ENCODE data around the gene UPF2. TPM values are rescaled to one million over a fixed set of nuclear protein-coding genes. Genes with fewer than 3 reads are reported as not detected.

Gene UPF2
- total RNA-seq, 1 experiment from 2014 or later: 9.7 TPM

DNA sequence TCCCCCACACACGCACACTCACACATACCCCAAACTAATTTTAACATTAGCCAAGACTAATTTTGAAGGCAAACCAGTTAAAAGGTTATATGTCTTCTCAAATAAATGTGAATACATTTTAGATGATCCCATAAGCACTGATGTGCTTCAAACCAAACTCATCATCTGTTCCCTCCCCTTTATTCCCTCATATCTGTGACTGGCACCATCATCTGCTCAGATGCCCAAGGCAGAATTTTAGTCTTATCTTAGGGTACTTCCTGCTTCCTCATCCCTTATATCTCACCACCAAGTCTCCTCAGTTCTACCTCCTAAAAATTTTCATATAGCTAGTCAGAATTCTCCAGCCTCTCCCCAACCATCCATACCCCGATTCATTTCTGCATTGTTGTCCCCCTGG is 80.4 kb downstream of the UPF2 start:
- no peak for DNase-seq (ENCODE audit: extremely low read depth, low read depth)

DNA sequence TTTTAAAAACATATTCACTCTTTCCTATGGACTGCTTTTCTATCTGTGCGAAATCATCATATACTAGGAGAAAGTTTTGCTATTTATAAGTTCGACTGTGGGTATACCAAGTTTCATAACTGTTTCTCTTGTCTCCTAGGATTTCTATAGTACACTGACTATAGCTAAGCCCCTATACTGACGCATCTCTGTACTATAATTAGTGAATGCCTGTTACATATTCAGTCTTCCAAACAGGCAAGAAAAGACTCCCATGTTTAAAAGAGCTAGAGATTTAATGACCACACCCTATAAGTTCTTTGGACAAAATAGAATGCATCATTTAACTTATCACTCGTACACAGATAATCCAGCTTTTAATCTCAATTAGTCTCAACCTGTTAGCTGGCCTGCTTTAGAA is 80.8 kb downstream of the UPF2 start:
- DNase-seq (ENCODE audit: extremely low read depth, low read depth): no peak

- no peak for DNase-seq (ENCODE audit: extremely low read depth, low read depth)
Measured at GRCh38 chr10:11959966-11960365, 82.6 kb downstream of the UPF2 start.

- DNase-seq (ENCODE audit: extremely low read depth, low read depth): no peak
Measured at GRCh38 chr10:11958956-11959355, 83.7 kb downstream of the UPF2 start.

- no peak for DNase-seq (ENCODE audit: extremely low read depth, low read depth)
Measured at GRCh38 chr10:11951695-11952094, 90.9 kb downstream of the UPF2 start.

GRCh38 chr10:11950325-11951018 is 92.1 kb downstream of the UPF2 start:
- no peak for DNase-seq (ENCODE audit: extremely low read depth, low read depth)

- DNase-seq (ENCODE audit: extremely low read depth, low read depth): no peak
Measured at GRCh38 chr10:11949152-11949551, 93.5 kb downstream of the UPF2 start.

DNA sequence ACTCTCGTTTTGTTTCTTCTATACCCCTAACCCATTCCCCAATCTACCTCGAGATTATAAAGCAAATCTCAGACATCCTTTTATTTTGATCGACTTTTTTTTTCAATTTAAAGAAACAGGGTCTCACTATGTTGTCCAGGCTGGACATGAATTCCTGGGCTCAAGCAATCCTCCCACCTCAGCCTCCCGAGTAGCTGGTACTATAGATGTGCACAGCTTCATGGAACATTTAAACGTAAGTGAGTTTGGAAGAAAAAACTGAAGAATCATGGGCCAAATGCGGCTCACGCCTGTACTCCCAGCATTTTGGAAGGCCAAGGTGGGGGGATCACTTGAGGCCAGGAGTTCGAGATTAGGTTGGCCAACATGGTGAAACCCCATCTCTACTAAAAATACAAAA is 96.0 kb downstream of the UPF2 start:
- DNase-seq (ENCODE audit: extremely low read depth, low read depth): no peak

DNA sequence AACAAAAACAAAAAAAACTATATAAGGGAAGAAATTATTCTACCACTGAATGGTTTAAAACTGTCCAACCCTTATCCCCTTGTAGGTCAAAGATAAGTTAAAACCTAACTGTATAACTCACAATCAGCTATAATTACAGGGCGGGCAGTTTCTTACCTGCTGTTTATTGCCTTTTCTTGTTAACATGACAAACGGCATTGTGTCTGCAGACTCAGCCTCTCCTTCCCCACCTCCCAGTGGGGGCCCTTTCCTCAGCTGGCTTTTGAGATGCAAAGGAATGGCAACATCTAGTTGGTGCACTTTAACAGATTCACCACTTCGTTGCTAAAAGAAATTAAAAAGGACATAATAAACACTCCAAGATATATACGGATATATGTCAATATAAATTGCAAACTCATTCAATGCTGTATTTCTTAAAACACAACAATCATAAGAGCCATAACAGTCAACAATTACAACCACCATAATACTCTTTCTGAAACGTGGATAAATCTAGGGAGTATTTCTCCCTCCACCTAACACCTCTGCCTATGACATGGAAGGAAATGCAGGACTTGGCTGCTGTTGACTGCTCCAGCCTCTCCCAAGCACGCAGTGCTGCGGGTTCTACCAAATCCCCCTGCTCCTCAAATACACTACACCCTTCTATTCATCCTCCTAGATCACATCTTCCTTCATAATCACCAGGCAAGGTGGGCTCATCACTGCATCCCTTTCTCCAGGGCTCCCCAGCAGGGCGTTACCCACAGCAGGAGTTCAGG is 106.0 kb downstream of the UPF2 start:
- no peak for DNase-seq (ENCODE audit: extremely low read depth, low read depth)

DNA sequence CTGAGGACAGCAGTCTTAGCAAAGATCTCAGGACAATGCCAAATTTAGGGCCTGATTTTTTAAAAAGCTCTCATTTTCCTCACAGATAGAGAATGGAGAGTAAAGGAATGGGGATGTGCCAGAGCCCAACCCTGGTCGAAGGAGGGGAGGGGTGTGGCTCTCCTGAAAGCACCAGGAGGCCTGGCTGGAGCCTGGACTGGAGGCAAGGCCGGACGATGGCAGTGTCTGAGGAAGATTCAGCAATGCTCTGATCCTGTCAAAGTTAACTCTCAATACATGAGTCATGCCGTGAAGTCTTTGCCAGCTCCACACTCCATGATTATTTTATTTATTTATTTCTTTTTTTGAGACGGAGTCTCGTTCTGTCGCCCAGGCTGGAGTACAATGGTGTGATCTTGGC is 108.3 kb downstream of the UPF2 start:
- no peak for DNase-seq (ENCODE audit: extremely low read depth, low read depth)

- no peak for DNase-seq (ENCODE audit: extremely low read depth, low read depth)
Measured at GRCh38 chr10:11933577-11934223, 108.9 kb downstream of the UPF2 start.

GRCh38 chr10:11931038-11931437 is 111.6 kb downstream of the UPF2 start:
- no peak for DNase-seq (ENCODE audit: extremely low read depth, low read depth)

GRCh38 chr10:11930312-11930978 is 112.2 kb downstream of the UPF2 start:
- no peak for DNase-seq (ENCODE audit: extremely low read depth, low read depth)

- DNase-seq (ENCODE audit: extremely low read depth, low read depth): no peak
Measured at GRCh38 chr10:11927746-11928145, 114.9 kb downstream of the UPF2 start.

DNA sequence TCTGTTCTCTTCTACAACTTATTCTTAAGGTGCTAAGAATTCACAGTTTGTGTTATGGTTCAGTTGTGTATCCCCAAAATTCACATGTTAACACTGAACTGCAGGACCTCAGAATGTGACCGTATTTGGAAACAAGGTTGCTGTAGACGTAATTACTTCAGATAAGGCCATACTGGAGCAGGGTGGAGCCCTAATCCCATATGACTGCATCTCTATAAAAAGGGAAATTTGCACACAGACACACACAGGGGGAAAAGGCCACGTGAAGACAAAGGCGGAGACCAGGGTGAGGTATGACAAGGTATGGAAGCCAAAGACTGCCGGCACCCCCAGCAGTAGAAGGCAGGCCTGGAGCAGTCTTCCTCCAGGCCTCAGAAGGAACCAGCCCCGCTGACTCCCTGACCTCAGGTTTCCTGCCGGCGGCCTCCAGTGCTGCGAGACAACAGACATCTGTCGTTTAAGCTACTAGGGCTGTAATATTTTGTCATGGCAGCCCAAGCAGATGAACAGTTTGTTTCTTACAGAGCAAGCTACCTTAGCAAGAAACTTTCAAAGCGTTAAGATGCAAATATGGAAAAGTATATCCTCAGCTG is 120.7 kb downstream of the UPF2 start:
- DNase-seq (ENCODE audit: extremely low read depth, low read depth): no peak

- DNase-seq (ENCODE audit: extremely low read depth, low read depth): no peak
Measured at GRCh38 chr10:11919271-11919670, 123.3 kb downstream of the UPF2 start.

DNA sequence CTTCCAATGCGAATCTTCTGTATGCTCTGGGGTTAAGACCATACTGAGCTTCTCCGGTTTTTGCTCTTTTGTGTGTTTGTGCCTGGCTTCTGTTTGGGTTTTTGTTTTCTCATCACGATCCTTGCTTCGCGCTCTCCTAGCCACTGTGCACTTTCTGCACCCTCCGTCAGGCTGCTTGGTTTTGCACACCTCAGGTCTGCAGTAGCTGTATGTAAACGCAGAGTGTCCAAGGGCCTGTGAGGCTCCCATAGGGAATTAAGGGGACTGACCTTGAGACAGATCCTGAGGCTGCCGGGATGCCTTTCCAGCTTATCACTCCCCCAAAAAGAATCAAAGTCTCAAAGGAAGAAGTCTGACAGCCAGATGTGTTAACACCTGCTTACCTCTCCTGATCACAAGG is 124.2 kb downstream of the UPF2 start:
- no peak for DNase-seq (ENCODE audit: extremely low read depth, low read depth)

- DNase-seq (ENCODE audit: extremely low read depth, low read depth): no peak
Measured at GRCh38 chr10:11913079-11913641, 129.4 kb downstream of the UPF2 start.

- DNase-seq (ENCODE audit: extremely low read depth, low read depth): no peak
Measured at GRCh38 chr10:11910102-11910501, 132.5 kb downstream of the UPF2 start.

DNA sequence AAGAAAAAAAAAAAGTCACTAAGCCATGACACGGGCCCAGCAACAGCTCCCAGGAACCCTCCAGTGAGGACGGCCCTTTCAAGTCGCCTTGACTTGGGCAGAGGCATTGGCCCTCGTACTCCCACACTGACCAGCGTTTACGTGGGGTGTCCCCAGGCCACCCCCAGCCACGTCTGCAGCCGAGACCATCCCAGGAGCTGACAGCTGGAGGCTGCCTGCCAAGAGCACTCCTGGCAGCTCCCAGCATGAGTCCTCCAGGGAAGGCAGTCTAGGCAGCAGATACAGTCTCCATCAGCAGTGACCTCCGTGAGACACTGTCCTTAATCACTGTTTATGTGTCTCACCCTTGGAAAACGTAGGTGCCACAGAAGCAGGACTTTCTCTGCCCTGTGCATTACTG is 133.0 kb downstream of the UPF2 start:
- DNase-seq (ENCODE audit: extremely low read depth, low read depth): no peak

- no peak for DNase-seq (ENCODE audit: extremely low read depth, low read depth)
Measured at GRCh38 chr10:11908991-11909390, 133.6 kb downstream of the UPF2 start.

Data from NCI-H460 (cell line).